IPS DF 4.7 (cell line): Measurements from ENCODE around the gene CST3.

ENCODE experiments used
- DNase-seq: peaks from one replicate; pipeline ENCODE4 v3.0.0-alpha.2; 2013; ENCODE audit warnings: low spot score; ENCODE audit errors: extremely low read depth

The CST3 gene

DNA sequence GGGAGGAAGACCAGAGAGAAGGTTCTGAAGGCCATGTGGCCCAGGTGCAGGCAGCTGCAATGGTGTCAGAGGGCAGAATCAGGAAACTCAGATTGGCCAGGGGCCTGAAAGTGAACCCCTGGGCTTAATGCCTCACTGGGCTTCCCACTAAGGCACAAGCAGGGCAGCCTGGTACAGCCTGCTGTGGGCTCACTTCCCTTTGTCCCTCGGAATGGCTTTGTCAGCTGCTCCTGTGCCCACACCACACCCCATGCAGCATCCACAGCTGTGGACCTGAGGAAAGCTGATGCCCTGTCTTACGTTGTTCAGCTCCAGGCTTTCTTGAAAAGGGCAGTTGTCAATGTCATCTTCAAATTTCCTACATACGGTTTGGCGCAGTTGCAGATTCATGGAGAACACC lies 34.4 kb downstream of the CST3 start:
- DNase-seq, result no peak

- no peak for DNase-seq
These were observed 35.1 kb downstream of the CST3 start for GRCh38 chr20:23602699-23603098.

DNA sequence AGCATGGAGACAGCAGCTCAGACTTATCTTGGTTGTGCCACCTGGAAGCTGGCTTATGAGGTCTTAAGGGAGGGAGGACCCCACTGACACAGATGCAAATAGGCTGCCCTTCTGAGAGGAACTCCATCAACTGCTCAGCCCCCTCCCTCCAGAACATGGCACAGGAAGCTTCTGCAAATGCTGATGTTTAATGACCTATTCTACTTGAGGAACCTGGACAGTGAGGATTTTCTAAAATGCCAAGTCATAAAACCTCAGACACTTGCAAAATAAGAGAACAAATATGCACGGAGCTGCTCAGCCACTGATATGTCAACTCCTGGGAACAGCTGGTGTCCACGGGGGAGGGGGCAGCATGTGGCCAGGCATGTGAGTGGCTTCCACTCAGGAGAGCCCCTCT lies 35.5 kb downstream of the CST3 start:
- no peak for DNase-seq

DNA sequence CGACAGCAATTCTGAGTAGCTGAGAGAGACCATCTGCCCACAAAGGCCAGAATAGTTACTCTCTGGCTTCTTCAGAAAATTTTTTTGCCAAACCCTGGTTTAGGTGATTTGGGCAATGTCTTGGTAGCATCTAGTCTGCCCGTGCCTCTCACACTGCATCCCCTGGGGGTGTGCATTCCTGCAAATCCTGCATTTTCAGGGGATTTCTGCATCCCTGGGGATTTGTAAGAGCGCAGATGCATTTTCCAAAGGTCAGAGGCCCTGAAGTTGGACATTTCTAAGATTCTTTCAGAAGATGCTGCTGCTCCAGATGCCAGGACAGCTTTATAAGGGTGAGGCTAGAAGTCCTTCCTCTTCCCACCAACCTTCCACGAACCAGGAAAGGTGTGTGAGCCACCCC lies 36.0 kb downstream of the CST3 start:
- DNase-seq, result no peak

DNA sequence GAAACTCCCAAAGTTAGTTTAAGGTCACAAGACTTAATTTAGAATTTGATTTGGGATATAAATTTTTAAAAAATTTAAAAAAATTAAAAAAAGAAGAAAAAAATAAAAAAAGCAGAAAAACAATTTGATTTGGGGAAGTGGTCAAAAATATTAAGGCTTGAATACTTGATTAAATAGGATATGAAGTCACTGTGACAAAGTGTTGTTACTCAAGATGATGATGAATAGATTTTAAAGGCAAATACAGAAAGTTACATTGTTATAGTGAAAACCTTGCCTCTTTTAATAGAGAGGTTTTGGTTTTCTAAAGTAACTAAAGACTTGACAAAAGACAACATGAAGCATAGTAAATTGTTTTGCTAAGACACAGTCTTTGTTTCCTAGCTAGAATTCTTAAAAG lies 39.3 kb downstream of the CST3 start:
- DNase-seq, result no peak

GRCh38 chr20:23596579-23597250 lies 41.0 kb downstream of the CST3 start:
- no peak for DNase-seq

- no peak for DNase-seq
These were observed 41.8 kb downstream of the CST3 start for GRCh38 chr20:23595941-23596340.

DNA sequence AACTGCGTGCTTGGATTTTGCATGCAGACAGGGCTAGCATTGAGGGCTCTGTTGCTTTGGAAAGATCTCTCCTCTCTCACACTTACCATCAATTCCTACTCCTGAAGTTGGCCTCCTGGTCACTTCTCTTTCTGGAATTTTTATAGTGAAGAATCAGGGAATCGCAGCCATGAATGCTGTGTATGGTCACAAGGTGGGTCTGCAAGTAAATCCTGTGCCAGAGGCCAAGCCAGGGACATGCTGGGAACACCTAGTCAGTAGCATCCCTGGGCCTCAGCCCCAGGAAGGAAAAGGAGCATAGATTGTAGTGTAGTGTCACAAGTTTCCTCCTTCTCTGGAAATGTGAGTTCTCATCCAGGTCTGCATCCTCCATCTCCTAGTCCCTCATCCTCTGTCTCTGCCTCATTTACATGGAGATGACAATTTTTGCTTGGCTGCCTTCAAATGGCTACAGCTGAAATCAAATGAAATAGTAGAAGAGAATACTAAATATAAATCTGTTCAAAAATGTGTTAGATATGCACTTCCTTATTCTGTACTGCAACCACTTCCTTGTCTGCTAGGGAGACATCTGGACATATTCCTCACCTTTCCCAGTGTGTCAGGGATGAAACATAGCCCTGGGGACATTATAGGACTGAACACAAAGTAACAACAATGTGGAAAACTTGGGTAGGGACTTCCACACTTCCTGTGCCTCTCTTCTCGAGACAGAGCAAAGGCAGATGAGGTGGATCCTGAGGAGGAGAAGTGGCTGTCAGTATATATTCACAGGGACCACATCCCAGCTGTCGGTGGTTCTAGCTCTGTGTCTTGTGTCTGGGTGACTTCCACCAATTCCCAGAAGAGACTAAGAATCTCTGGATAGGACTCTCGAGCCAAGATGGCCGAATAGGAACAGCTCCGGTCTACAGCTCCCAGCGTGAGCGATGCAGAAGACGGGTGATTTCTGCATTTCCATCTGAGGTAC lies 49.0 kb downstream of the CST3 start:
- DNase-seq, result no peak

- no peak for DNase-seq
These were observed 50.1 kb downstream of the CST3 start for GRCh38 chr20:23587631-23588030.

- DNase-seq, result no peak
These were observed 50.8 kb downstream of the CST3 start for GRCh38 chr20:23586735-23587525.

GRCh38 chr20:23585808-23586734 lies 51.7 kb downstream of the CST3 start:
- DNase-seq, result no peak

GRCh38 chr20:23585449-23585807 lies 52.3 kb downstream of the CST3 start:
- DNase-seq, result no peak

- DNase-seq, result no peak
These were observed 53.1 kb downstream of the CST3 start for GRCh38 chr20:23584434-23585199.
